GM18909 (cell line): ENCODE results near the gene SLC66A3.

Experiments used
- ATAC-seq: cut with Tn5 transposase; IDR thresholded peaks from one replicate; pipeline ENCODE4 v1.9.1; 2021; ENCODE audit warnings: mild to moderate bottlenecking; ENCODE audit not compliant: unreplicated experiment, poor library complexity

The SLC66A3 gene

DNA sequence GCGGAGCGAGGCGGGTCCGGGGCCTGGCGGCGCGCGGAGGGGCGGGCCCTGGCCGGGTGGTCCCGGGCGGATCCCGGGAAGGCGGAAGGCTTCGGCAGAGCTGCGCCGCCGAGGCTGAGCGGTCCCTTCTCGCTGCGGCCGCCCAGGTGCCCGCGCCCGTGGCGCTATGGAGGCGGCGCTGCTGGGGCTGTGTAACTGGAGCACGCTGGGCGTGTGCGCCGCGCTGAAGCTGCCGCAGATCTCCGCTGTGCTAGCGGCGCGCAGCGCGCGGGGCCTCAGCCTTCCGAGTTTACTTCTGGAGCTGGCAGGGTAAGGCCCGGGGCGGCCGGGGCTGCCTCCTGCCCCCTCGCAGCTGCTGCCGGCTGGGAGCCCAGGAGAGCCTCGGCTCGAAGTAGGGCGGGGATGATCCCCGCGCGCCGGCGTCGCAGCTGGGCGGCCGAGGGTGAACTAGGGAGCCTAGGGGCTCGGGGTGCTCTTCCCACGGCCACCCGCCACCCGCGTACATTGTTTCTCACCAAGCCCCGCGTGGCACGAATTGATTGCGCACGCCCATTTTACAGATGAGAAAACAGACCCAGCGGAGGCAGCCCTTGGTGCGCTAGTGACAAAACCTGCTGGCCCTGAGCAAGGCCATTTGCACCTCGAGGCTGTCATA lies at the start of gene SLC66A3:
TSS of gene SLC66A3 (plus strand) at position 87 of the 655 bp plus-strand sequence. CDS start at position 167, 80 bp downstream.
- peak; percentile 81 for ATAC-seq

DNA sequence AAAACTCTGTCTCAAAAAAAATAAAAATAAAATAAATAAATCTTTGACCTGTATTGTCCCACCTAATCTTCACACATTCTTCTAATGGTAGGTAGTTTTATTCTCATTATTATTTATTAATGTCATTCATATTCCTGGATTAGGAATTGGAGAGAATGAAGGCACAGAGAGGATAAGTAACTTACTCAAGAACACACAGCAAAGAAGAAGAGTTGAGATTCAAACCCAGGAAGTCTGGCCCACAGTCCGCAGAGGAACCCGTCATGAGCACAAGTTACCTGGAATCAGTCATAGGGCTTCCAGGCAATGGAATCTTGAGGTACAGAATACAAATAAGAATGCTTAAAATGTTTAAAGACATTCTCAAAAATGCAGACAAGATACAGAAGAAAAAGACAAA lies 46.3 kb upstream of the SLC66A3 start:
- ATAC-seq, result no peak

DNA sequence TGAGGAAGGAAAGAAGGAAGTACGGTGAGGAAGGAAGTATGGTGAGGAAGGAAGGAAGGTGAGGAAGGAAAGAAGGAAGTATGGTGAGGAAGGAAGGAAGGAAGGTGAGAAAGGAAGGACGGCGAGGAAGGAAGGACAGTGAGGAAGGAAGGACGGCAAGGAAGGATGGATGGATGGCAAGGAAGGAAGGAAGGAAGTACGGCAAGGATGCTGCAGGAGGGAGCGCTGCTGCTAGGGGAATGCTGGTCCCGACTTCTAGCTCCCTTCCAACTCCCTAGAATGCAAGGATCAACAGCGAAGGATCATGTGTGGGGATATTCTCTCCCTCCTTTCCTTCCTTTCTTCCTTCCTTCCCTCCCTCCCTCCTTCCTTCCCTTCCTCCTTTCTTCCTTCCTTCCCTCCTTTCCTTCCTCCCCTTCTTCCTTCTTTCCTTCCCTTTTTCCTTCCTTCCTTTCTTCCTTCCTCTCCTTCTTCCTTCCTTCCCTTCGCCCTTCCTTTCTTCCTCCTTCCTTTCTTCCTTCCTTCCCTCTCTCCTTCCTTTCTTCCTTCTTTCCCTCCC lies 42.3 kb upstream of the SLC66A3 start:
- no peak for ATAC-seq

DNA sequence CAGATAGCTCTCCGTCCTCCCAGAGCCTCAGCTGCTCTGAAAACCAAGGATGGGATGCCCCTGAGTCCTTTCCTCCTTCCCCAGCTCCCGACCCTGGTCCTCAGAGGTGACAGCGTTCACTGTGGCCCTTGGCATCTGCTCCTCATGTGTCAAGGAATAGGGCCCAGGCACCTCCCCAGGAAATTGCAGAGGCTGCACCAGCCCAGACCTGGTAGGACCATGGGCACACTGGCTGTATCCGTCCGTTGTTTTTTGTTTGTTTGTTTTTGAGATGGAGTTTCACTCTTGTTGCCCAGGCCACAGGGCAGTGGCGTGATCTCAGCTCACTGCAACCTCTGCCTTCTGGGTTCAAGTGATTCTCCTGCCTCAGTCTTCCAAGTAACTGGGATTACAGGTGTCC lies 37.5 kb upstream of the SLC66A3 start:
- no peak for ATAC-seq

DNA sequence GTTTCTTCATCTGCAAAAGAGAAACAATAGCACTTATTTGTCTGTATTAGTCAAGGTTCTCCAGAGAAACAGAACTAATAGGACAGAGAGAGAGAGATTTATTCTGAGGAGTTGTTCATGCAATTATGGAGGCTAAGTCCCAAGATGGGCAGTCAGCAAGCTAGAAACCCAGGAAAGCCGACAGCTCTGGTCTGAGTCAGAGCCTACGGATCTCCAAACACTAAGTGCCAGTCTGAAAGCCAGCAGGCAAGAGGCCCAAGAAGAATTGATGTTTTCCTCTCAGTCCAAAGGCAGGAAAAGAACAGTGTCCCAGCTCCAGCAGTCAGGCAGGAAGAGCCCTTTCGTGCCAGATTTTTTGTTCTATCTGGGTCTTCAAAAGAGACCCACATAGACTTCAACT lies 36.5 kb upstream of the SLC66A3 start:
- ATAC-seq, result no peak

DNA sequence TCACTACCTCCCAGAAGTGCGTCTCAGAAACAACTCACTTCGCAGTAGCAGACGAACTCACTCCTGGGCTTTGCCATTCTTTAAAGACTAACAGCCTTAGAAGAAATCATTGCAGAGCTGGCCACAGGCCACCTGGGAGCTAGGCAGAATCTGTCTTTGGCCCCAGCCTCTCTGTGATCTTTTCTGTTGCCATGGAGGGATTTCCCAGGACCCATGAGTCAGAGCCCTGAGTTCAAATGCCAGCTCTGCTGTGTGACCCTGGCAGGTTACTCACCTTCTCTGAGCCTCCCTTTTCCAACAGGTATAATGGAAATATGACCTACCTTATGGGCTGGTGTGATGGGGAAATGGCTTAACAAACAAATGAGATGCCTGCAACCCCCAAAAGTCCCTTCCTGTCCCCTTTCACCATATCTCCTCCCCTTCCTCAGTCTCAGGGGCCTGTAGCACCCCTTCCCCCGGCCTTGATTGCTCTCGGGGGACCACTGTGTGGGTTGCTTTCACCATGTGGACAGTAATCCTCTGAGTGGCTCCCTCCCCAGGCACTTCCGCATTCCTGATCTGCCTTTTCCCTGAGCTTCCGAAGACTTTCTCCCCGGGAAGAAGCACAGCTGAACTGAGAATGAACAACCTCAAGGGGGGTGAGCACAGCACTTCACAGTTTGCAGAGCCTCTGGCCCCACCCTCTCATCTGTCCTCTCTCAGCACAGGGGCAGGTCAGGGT lies 34.0 kb upstream of the SLC66A3 start:
- ATAC-seq, result no peak

DNA sequence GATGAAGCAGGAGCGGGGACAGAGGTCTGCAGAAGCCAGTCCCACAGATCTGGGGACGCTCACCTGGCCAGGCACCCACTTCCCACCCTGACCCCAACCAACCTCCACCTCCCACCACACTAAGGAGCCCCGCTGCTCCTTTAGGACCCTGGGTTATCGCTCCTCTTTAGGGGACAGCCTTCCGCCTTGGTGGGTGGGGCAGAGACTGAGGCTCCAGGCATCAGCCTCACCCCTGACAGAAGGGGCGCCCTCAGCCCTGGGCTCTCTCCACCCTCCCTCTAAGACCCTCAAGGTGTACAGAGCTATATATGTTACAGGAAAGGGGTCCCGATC lies 33.5 kb upstream of the SLC66A3 start:
- no peak for ATAC-seq

DNA sequence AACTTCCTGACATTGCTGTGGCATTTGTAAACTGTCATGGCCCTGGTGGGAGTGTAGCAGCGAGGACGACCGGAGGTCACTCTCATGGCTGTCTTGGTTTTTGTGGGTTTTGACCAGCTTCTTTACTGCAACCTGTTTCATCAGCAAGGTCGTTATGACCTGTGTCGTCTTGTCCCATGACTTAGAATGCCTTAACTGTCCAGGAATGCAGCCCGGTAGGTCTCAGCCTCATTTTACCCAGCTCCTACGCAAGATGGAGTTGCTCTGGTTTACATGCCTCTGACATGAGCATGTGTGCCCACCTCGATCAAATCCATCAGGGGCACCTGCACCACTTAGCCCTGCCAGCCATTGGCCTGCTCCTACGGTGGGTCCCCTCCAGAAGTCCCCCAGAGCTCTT lies 32.9 kb upstream of the SLC66A3 start:
- no peak for ATAC-seq

DNA sequence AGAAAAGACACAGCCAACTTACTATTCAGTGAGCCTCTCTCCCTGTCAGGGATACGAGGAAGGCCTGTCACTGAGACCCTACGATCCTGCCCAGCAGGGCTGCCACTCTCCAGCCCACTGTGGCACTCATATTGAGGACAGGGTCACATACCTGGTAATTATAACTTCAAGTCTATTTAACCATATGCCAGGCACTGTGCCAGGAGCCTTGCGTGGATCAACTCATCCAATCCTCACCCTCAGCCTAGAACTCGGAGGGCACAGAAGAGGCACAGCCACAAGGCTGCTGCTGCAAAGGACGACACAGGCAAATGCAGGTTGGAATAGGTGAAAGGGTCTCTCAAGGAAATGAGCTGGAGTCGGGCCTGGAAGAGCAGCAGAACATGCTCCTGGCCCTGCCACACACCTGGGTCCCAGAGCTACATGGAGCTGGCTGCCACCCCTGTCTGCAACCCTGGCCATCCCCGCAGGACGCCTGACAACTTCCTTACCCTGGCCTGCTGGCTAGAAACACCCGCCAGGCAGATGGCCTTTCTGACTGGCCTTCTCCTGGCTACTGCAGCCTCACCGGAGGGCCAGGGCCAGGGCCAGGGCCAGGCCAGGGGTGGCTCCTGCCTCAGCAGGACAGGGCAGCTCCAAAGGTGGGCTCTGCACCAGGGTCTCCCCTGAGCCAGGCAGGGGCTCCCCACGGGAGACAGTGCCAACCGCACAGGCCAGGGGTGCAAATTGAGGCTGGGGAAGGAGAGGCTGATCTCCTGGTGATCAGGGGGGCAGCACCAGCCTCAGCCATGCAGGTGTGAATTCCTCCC lies 32.1 kb upstream of the SLC66A3 start:
- no peak for ATAC-seq

DNA sequence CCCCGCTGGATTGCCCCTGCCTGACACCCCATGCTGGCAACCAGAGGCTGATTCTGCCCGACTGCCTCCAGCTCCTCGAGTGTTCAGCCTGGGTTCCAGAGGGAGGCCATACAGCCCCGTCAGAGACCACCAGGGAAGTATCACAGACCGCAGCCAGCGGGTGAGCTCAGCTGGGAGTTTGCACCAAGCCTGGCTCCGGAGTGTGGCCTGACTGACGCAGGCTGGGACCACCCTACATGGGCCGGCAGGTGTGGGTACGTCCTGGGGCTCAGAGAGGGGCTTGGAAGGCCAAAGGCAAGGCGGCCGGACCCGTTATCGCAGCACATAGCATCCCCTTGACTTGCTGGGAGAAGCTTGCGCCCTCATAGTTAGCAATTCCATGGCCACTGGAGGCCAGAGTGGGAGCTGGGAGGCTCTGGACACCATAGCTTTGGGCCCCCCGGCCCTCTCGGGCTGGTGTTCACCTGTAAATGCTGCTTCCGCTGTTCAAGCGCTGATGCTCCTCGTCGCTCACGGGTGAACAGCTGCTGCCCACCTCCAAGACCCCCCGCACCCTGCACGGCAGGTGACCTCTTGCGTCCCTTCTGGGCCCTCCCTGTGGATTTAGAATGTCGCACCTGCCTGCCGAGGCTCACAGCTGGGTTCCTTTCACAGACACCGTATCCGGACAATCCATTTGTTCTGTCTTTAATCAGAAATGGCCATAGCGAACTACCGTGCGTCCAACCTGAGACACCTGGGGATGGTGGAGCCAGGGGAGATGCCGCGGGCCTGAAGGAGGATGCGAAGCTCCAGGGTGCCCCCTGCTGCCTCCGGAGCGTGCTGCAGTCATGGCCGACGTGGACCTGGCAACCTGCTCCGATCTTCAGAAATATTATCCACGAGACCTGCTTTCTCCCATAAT lies 31.2 kb upstream of the SLC66A3 start:
- ATAC-seq, result peak; percentile 65

DNA sequence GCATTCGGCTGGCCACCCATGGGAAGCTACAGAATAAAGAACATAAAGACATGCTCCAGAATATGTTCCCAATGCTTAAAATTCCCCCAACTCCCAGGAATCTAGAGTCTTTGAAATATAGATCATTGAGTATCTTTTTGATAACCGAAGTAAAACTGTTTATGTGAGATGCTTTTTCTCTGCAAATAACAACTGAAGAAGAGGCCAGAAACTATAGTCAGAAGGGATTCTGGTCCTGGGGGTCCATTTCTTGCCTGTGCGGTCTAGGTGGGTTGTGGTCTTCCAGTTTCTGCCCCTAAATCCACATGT lies 30.6 kb upstream of the SLC66A3 start:
- no peak for ATAC-seq

DNA sequence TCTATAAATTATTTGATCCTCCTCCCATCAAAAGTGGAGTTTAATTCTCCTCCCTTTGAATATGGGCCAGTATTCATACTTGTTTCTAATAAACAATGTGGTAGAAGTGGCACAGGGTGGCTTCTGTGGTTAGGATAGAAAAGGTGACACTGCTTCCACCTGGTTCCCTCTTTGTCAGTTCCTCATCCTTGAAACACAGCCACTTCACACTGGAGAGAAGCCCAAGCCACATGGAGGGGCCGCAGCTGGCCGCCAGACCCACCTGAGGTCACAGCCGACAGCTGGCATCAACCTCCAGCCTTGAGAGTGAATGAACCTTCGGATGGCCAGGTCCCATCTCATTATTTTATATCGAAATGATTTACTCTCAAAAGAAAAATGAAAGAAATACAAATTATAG lies 27.5 kb upstream of the SLC66A3 start:
- no peak for ATAC-seq

DNA sequence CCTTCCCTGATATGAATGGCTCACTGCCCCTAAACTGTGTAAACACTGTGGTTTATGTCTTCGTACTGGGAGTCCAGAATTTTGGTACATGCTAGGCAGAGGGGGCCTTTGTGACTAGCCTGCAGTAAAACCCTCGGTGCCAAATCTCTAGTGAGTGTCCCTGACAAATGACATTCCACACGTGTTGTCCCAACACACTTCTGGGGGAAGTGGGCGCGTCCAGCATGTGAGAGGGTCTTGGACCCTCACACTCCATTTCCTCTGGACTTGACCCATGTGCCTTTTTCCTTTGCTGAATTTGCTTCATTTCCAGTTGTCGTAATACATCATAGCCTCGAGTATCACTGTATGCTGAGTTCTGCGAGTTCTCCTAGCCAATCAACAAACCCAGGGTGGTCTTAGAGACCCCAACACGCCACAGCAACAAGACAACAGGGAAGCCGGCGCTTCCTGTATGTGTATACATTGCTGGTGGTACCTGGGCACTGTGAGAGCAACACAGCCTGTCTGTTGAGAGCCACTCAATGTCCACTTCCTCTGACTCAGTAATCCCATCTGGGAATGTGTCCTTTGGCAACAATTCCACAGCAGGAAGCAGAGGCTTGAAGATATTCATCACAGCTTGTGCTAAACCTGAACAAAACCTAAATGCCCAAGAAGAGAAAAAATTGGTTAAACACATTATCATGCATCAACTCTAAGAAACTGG lies 26.9 kb upstream of the SLC66A3 start:
- no peak for ATAC-seq

DNA sequence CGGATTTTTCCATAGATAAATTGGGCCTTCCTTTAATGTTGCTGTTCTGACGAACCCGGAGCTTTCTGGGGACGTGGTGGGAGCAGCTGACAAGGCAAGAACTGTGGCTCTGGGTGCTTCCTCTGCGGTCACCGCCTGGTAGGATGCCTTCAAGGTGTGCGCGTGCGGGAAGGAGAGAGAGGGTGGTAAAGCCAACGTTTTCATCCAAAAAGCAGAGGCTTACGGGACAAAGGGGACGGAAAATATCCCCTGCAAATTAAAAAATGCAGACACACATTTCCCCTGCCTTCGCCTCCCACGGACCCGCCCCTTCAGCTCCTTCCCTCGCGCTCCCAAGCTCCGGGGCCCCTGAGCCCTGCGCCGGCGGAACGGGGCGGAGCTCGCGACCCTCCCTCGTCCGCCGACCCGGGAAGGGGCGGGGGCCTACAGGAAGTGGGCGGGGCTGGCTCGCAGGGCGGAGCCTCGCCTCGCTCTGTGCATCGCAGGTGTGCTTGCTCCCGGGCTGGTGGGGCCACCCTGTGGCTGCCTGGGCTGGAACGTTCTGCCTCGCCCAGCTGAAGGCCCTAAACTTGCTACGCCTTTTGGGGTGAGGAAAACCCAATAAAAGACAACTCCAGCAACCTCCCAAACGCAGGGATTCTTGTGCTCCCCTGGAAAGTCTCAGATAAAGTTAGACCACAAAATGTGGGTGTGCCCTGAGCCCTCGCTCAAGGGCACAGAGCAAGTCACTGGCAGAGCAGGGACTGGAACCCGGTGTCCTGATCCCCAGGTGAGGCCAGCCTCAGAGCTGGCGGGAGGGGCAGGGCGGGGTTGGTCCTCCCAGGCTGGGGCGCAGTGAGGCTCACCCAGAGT lies 25.4 kb upstream of the SLC66A3 start:
- ATAC-seq, result peak; percentile 81

DNA sequence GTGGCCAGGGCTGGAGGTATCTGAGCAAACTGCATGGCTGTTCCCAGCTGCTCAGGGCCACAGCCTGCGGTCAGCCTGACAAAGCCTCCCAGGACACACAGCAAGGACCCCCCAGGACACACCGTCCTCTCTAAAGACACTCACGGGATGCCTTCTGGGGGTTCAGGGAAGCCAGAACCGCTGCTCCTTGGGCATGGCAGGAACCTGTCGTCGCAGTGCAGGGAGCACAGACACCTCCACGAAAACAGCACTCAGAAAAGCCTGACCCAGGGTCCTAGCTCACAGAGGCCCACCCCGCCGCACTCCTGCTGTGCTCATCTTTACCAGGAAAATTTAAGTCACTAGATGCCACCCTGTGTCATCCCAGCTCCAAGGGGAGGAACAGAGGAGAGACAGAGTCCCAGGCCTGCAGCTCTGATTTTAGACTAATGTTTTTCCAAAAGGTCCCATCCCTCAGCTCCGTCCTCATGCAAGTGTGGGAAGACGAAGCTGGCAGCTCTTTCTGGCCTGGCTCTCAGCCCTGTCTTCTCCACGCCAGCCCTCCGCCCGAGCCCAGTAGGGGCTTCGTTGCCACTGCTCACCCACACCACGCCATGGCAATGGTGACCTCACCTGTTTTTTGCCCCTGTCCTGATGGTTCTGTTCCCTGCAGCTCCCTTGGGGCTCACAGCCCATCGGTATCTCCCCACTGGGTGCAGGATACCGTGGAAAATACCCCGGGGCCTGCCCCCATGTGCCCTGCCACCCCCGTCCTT lies 23.9 kb upstream of the SLC66A3 start:
- no peak for ATAC-seq

DNA sequence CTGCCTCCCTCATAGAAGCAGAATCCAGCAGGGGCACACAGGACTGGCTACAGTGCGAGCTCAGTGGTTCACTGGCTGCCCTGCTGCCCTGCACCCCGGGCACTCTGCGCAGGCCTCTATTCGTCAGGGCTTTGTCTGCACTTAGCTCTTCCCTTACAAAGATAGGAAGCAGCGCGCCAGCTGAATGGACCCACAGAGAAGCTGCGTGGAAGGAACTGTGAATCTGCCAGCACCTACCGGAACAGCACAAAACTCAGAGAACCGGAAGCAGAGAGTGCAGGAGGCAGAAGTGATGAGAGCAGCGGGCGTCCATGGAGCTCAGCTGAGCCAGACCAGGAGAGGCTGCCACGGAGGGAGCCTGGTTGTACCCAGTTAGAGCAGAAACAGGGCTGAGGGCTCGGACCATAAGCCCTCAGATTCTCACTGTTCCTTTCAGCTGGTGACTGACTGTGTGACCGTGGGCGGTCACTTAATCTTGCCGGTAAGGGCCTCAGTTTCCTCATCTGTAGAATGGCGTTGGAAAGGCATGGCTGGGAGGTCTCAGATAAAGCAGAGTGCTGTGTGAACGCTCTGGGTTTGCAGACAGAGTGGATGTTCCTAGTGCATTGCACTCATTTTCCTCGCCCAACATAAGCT lies 23.1 kb upstream of the SLC66A3 start:
- ATAC-seq, result no peak

DNA sequence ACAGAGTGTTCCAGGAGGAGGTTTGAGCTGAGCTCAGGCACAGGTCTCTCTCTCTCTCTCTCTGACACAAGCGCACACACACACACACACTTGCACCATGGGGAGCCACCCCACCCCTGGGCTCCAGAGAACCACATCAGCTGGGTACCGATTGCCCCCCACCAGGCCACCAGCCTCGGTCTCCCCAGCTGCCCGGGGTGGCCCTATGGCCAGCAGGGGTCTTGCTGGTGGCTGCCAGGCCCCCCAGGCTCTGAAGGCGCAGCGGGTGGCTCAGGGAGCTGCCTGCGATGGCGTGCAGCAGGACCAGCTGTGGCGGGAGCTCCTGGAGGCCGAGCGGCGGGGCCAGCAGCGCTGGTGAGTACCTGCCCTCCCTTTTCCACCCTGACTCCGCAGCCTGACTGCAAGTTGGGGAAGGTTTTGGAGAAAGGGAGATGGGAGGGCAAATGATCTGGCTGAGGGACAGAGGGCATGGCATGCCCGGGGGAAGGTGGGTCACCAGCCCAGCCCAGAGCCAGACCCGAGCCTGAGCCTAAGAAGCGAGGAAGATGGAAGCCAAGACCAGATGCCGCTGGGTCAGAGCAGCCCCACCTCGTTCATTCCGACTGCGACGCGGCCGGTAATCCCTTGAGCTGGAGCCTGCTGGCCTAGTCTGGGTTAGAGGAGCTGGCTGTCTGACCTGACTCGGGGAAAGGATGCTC lies 21.9 kb upstream of the SLC66A3 start:
- ATAC-seq, result no peak
